ENCODE results near the gene SNX1.
A peak's percentile ranks its signal among the peaks of the same experiment; 100 is the strongest.
"Not testable (repeated sequence)": the region's sequence is repeated elsewhere in the genome, so short reads cannot be mapped to it uniquely, and the experiment has no call there.

The SNX1 gene

GRCh38 chr15:64111679-64112050, 15.9 kb downstream of the SNX1 start:
- H3K4me3 ChIP-seq (ENCODE audit: low read length), result no peak overlapping the region
- DNase-seq (ENCODE audit: low read depth), result no peak
- TF ChIP-seq CTCF (conservative IDR thresholded peaks at IDR 0.05; ENCODE audit: low read length), result no peak

- TF ChIP-seq CTCF (conservative IDR thresholded peaks at IDR 0.05; ENCODE audit: low read length), result no peak
- no peak for DNase-seq (ENCODE audit: low read depth)
- no peak overlapping the region for H3K4me3 ChIP-seq (ENCODE audit: low read length)
Observed at GRCh38 chr15:64112073-64112772, 16.4 kb downstream of the SNX1 start.

GRCh38 chr15:64112904-64113303, 17.1 kb downstream of the SNX1 start:
- peak; percentile 83 for DNase-seq (ENCODE audit: low read depth)
- no peak for TF ChIP-seq CTCF (conservative IDR thresholded peaks at IDR 0.05; ENCODE audit: low read length)
- no peak overlapping the region for H3K4me3 ChIP-seq (ENCODE audit: low read length)

- DNase-seq (ENCODE audit: low read depth), result no peak
- H3K4me3 ChIP-seq (ENCODE audit: low read length), result no peak overlapping the region
- no peak for TF ChIP-seq CTCF (conservative IDR thresholded peaks at IDR 0.05; ENCODE audit: low read length)
Observed at GRCh38 chr15:64117759-64118487, 22.1 kb downstream of the SNX1 start.

- not testable (repeated sequence) for DNase-seq (ENCODE audit: low read depth); H3K4me3 ChIP-seq (ENCODE audit: low read length)
Observed at GRCh38 chr15:64120322-64120721, 24.5 kb downstream of the SNX1 start.

- no peak for TF ChIP-seq CTCF (conservative IDR thresholded peaks at IDR 0.05; ENCODE audit: low read length)
- no peak overlapping the region for H3K4me3 ChIP-seq (ENCODE audit: low read length)
- no peak for DNase-seq (ENCODE audit: low read depth)
Observed at GRCh38 chr15:64121614-64122013, 25.8 kb downstream of the SNX1 start.

- no peak for DNase-seq (ENCODE audit: low read depth)
- H3K4me3 ChIP-seq (ENCODE audit: low read length), result no peak overlapping the region
- TF ChIP-seq CTCF (conservative IDR thresholded peaks at IDR 0.05; ENCODE audit: low read length), result no peak
Observed at GRCh38 chr15:64122444-64122843, 26.7 kb downstream of the SNX1 start.

Measured in AG10803 (cell line).